GM19239 (cell line): ENCODE measurements around the gene ADGRA1.
"Not testable (repeated sequence)": the region's sequence is repeated elsewhere in the genome, so short reads cannot be mapped to it uniquely, and the experiment has no call there.

Source experiments
- DNase-seq: peaks from one replicate; pipeline ENCODE4 v3.0.0; 2011; ENCODE audit warnings: low spot score; ENCODE audit not compliant: insufficient read length
- FAIRE-seq: peaks from 2 replicates; lab custom pipeline; 2011; peaks lifted over from hg19 to GRCh38; lab: Jason Lieb, UNC

Gene ADGRA1

DNA sequence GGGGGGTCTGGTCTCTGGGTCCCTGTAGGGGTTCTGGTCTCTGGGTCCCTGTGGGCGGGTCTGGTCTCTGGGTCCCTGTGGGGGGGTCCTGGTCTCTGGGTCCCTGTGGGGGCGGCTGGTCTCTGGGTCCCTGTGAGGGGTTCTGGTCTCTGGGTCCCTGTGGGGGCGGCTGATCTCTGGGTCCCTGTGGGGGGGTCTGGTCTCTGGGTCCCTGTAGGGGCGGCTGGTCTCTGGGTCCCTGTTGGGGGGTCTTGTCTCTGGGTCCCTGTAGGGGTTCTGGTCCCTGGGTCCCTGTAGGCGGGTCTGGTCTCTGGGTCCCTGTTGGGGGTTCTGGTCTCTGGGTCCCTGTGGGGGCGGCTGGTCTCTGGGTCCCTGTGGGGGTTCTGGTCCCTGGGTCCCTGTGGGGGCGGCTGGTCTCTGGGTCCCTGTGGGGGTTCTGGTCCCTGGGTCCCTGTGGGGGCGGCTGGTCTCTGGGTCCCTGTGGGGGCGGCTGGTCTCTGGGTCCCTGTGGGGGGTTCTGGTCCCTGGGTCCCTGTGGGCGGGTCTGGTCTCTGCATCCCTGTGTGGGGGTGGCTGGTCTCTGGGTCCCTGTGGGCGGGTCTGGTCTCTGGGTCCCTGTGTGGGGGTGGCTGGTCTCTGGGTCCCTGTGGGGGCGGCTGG lies 49.9 kb downstream of the ADGRA1 start:
- not testable (repeated sequence) for DNase-seq, FAIRE-seq

DNA sequence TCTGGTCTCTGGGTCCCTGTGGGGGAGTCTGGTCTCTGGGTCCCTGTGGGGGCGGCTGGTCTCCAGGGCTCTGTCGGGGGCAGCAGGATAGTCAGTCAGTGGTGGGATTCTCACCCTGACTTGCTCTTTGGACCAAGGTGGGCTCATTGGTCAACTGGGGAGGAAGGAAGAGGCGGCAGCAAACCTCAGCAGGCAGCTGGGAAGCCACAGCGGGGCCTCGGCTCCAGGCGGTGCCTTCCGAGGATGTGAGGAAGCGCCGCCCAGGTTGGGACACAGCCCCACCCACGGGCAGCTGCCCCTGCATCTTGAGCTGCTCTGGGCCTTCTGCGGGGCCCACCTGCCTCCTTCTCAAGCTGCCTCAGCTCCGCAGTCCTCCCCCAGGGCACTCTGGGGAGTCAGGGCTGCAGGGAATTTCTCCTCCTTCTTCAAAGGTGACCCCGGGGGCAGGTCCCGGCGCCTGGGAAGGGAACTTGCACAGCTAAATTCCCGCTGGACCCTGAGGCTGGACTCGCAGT lies 51.9 kb downstream of the ADGRA1 start:
- FAIRE-seq: no peak
- no peak for DNase-seq

DNA sequence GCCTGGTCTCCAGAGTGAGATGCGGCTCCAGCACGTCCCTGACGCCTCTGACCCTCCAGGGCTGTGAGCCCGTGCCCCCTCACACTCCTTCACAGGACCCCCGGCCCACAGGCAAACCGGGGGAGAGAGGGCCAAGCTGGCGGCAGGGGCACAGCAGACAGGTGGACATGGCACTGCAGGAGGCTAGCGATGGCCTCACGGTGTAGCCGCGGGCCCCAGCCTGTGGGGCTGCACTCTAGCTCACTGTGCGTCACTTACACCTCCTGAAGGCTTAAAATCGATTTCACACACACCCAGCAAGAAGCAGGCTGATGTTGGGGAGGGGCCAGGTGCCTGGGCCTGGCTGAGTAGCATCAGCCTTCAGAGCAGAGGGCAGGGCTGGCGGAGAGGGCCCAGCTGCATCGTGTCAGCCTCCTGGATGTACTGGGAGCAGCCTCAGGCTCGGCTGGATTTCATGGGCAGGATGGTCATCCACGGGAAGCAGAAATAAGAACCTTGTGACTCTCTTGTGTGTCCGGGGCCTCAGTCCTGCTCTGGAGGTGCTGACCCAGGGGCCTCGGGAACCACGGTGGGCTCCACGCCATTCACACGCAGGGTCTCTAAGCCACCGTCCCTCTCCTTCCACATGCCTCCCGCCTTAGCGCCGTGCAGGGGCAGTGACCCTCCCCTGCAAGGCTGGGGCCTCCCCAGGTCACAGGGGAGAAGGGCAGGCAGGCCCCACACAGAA lies 52.9 kb downstream of the ADGRA1 start:
- DNase-seq: no peak
- no peak for FAIRE-seq

DNA sequence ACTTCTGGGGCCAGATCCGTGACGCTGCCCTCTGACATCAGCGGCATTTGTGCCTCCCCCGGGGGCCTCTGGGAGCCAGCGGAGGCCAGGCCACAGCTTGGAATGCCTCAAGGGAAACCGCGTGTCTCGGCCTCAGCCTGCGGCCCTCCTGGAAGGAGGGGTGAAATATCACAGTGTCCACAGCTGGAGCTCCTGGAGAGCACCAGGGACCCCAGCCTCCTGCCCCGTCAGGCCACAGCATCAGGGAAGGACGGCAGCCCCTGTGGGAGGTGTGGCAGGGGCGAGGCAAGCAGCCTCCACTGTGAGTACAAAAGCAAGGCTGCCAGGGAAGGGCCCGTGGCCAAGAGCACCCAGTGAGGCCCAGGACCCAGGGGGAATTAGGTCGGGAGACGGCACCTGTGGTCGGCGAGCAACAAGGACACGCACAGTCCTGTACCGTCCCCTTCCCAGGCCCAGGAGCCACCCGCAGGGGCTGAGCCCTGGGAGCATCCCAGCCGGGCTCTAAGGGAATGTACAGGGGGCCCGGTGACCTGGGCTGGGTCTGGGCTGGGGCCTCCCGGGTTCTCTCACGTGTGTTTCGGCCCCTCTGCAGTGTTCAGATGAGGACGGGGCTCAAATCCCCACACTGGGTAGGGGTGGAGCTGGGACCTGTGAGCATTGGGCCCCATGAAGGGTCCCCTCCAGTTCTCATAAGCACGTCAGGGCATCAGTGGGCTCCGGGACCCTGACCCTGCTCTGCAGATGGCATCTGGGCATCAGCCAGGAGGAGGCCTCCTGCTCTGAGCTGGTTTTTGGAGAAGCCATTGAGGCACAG lies 53.6 kb downstream of the ADGRA1 start:
- DNase-seq (no peak), FAIRE-seq (no peak)

DNA sequence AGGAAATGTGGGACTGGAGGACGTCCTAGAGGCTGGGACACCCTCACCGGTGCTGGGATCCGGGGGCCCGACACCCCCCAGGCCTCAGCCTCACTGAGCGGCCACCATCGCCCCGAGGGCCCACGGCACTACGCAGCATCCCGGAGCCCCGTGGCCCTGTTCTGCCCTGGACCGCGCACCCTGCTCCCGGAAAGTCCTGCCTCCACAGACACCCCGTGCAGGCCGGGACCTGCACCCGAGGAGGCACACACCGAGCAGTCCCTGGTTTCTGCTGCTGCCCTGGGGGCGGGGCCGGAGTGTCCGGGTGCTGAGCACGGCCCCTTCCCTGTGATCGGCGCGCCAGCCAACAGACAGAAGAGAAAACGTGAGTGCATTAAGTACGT lies 54.2 kb downstream of the ADGRA1 start:
- FAIRE-seq (no peak), DNase-seq (no peak)

DNA sequence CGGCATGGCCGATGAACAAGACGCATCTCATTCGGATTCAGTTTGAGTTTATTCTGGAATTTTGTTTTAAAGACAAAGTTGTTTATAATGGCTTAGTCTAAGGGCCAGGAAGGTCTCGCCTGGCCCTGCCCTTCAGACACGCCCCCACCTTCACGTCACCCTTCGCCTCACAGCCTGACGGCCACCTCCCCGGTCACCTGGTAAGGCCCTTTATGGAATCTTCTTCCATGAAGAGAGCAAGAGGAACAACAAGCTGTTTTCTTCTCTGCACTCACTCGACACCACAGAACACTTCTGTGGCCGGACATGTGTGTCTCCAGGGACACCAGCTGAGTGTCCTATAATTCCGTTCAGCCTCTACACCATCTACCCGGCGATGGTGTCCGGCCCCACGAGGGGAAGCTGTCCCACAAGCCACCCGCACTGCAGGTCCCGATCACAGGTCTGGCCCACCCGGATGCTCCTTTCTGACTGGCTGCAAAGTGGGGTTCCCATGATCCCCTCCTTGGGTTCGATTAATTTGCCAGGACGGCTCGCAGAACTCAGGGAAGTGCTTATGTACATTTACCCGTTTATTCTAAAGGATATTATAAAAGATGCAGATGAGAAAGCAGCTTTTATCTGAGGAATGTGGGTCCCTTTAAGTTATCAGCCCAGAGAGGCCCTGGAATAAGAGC lies 54.9 kb downstream of the ADGRA1 start:
- no peak for FAIRE-seq
- no peak for DNase-seq

DNA sequence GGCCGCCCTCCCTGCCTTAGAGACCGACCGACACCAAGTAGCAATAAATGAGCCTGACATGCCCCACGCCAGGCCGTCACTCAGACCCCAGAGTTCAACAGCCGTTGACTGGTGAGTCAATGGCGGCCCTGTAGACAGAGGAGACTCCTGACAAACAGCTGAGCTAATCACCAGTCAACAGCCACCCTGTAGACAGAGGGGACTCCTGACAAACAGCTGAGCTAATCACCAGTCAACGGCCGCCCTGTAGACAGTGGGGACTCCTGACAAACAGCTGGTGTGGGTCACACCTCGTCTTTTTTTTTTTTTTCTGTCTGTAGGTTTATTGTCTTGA lies 55.4 kb downstream of the ADGRA1 start:
- FAIRE-seq (no peak), DNase-seq (no peak)

DNA sequence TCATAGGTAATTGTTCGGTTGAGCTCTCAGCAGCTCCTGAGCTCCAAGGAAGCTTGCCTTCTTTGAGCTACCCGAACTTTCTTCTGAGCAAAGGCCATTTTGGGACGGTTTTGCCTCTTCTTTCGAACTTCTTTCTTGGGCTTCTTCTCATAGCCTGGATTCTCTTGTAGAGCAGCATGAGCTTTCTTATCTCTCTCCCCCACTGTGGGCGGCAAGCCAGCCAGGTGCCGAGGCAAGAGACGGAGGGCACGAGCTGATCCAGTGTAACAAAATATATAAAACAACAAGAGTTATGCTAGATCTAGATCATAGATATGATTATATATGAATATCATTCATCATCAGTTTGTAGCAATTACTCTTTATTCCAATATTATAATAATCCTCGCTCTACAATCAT lies 55.8 kb downstream of the ADGRA1 start:
- DNase-seq (no peak), FAIRE-seq (no peak)

DNA sequence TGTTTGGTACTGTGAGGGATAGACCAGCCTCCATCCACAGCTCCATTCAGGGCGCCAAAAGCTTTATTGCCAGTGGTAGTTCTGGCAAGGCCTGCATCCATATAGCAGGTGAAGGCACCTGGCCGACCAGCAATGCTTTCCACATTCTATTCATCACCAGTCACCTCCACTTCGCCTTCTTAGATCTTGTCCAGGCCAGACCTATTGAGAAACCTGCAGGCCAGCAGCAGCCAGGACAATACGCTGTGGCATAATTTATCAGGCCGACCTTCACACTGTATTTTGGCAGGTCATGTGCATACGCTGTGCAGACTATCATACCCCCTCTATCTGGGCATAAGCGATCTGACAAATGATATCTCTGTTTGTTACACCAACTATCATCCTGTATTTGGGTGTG lies 57.0 kb downstream of the ADGRA1 start:
- no peak for DNase-seq
- no peak for FAIRE-seq

DNA sequence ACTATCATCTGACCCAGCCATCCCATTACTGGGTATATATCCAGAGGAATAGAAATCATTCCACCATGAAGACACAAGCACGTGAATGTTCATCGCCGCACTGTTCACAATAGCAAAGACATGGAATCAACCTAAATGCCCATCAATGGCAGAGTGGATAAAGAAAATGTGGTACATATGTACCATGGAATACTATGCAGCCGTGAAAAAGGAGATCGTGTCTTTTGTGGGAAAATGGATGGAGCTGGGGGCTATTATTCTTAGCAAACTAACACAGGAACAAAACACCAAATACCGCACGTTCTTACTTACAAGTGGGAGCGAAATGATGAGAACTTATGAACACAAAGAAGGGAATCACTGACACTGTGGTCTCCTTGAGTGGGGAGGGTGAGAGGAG lies 62.5 kb downstream of the ADGRA1 start:
- FAIRE-seq (no peak), DNase-seq (no peak)

DNA sequence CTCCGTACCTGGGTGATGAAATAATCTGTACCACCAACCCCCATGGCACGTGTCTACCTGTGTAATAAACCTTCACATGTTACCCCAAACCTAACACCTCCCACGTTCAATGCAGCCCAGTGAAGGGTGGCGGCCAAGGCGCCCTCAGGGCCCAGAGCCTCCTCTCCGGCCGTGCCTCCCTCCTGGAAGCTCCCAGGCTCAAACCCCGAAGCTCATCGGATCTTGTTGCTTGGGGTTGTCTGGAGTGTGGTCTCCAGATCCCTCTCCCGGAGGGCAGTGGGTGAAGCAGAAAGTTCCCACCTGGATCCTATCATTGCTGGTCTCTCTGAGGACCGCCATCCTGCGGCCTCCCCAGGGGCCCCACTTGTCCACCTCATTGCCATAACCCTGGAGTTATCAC lies 62.9 kb downstream of the ADGRA1 start:
- FAIRE-seq (no peak), DNase-seq (no peak)

DNA sequence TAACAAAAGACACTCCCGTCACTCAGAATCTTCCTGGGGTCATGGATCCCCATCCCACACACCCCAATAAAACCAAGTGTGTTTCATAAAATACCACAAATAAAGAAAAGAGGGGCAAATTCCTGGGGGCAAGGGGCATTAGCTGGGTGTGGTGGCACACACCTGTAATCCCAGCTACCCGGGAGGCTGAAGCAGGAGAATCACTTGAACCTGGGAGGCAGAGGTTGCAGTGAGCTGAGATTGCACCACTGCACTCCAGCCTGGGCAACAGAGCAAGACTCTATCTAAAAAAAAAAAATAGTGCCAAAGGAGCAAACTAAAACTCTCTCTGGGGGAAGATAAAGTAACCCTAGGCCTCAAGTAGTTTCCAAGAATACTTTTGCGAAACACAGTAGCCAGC lies 63.3 kb downstream of the ADGRA1 start:
- FAIRE-seq, DNase-seq: not testable (repeated sequence)

DNA sequence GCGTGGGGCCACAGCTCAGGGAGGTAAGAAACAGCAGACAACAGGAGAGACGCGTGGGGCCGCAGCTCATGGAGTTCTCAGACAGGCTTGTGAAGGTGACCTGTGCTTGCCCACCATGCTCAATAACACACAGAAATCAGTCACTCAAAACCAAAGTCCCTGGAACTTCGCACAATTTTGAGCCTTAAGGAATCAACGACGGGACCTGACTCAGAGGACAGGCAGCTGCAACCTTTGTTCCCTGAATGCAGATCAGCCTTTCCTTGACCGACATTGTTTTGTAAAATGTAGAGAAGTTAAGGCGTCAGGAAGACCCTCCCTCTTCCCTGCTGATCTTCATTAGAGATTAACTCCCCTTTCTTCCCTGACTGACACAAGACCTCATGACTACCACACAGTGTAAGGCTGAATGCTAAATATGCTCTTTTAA lies 63.8 kb downstream of the ADGRA1 start:
- no peak for DNase-seq
- no peak for FAIRE-seq

DNA sequence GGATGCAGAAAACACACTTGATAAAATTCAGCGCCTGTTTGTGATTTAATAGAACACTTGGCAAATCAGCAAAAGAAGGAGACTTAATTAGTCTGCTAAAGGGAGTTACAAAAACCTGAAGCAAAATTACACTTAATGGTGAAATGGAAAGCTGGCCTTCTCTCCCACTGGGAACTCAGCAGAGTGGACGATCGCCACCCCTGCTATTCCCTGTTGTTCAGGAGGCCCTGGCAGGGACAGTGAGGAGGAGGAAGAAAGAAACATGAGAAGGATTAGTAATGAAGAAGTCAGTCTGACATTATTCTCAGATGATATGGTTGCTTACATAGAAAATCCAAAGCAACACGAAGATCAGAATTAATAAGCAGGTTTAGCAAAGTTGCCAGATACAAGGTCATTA lies 66.7 kb downstream of the ADGRA1 start:
- no peak for DNase-seq
- no peak for FAIRE-seq

DNA sequence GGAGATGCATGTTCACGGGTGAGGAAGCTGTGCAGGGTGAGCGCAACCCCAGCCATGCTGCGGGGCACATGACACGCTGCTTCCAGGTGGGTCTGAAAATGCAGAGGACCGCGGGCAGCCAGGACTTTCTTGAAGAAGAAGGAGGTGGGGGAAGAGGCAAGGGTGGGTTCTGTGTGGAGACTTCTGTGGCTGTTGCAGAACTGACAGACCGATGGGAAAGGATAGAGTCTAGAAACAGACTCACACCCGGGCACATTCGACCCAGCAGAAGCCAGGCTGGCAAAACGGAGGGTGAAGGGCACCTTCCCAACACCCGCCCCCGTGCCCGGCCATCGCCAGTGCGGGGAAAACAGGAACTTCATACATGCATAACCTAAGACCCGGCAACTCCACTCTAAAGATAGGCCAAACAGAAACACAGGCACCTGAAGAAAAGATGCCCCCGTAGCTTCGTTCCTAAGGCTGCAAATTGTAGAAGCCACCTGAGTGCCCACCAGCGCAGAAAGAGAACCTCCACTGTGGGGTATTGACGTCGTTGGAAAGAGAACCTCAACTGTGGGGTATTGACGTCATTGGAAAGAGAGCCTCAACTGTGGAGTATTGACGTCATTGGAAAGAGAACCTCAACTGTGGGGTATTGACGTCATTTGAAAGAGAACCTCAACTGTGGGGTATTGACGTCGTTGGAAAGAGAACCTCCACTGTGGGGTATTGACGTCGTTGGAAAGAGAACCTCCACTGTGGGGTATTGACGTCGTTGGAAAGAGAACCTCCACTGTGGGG lies 67.5 kb downstream of the ADGRA1 start:
- FAIRE-seq (no peak), DNase-seq (no peak)

DNA sequence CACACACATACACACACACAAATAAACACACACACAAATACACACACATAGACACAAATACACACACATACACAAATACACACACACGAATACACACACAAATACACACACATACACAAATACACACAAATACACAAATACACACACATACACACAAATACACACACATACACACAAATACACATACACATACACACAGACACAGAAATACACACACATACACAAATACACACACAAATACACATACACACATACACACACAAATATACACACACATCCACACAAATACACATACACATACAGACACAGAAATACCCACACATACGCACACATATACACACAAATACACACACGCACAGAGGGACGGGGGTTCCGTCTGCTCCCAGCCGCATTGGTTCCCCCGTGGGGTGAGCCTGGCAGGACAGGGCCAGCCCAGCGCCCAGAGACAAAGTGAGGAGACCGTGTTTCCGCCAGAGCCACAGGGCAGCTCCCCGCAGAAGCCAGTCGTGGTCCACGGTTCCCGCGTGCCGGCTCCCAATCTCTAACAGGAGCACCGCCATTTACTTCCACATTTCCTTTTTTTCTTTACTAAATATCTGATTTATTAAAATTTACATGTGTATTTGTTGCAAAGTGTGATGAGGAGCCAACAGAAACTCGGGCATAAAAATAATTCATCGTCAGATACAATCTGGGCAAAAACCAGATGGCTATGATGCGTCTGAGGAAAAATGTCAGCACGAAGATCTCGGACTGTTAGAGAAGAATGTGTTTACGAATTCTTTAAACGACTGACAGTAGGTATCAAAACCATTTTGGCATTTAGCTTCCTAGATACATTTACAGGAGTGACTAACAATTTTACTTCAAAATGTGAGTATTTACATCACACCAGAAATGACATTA lies 69.2 kb downstream of the ADGRA1 start:
- no peak for FAIRE-seq
- no peak for DNase-seq

DNA sequence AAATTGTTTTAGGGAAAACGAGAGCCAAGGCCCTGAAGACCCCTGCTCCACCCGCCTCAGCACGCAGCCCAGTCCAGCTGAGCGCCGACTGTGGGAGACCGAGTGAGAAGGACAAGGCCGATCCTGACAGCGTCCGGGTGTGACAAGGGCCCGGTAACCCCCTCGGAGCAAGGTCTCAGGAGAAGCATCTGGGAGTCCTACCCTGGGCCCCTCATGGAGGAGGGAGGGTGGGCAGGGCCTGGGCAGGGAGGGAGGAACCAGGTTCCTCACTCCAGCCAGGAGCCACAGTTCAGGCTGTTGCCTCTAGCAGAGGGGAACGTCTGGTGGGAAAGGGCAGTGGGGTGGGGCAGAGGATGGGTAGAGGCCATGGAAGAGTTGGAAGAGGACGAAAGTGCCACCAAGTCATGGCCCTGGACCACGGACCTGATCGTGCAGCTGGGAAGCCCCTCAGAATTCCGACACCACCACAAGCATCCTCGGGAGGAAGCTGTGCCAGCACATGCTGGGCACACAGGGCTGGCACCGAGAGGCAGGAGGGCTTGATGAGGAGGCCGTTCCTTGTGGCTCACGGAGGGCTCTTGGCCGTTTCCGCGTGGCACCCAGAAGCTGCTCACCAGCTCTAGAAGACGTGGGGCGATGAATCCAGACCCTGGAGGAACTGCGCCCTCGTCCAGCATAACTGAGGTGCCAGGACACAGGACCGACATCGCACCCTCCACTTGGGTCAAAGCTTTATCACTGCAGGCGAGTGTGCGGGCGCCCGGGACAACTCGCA lies 70.1 kb downstream of the ADGRA1 start:
- no peak for FAIRE-seq

DNA sequence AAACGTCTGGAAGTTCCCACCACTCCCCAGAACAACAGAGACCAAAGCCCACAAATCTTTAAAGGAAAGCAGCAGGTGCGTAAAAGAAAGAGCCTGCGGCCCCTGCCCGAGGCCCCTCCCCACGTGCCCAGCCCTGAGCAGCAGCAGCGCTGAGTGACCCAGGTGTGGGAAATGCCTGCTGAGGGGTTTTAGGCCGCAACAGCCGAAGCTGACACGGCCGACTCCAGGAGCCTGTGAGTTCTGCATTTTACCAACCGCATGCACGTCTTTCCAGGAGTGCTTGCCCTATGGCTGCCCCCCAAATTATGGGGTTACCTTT lies 70.7 kb downstream of the ADGRA1 start:
- no peak for DNase-seq
- FAIRE-seq: no peak

More for the DNA sequence above, 70.1 kb downstream of the ADGRA1 start:
- DNase-seq: no peak
